ENCODE results near the gene TTC6. TPM values are rescaled to one million over a fixed set of nuclear protein-coding genes. Genes with fewer than 3 reads are reported as not detected.

The TTC6 gene
- 10 to 100 TPM; 88.2 to 89.8 TPM for total RNA-seq

GRCh38 chr14:37594971-37595808 lies at the start of gene TTC6, which contains the start of gene FOXA1:
Gene TTC6 (plus strand): TSS chr14:37595629. CDS start chr14:37622065, 26,436 bp downstream.
Gene FOXA1 (minus strand): TSS chr14:37595249. CDS start chr14:37594972, 277 bp downstream.
- intact Hi-C loops (cut with DNase I), result no loop called here
- peak within 1 kb of the TSS; percentile 96 for H3K27ac ChIP-seq
- H3K4me3 ChIP-seq, result peak within 1 kb of the TSS; percentile 59 to 63
- no peaks in the 10 kb centered on the region for H3K36me3 ChIP-seq
- no peaks in the 10 kb centered on the region for H3K4me1 ChIP-seq (replicated peaks)
- peak; percentile 85 for DNase-seq (ENCODE audit: low spot score)
- under 1% methylated on average over 67 of the region's 92 CpGs for WGBS
- peak; percentile 62 for TF ChIP-seq POLR2A (IDR thresholded peaks at IDR 0.05)
- TF ChIP-seq, protein P1, sequence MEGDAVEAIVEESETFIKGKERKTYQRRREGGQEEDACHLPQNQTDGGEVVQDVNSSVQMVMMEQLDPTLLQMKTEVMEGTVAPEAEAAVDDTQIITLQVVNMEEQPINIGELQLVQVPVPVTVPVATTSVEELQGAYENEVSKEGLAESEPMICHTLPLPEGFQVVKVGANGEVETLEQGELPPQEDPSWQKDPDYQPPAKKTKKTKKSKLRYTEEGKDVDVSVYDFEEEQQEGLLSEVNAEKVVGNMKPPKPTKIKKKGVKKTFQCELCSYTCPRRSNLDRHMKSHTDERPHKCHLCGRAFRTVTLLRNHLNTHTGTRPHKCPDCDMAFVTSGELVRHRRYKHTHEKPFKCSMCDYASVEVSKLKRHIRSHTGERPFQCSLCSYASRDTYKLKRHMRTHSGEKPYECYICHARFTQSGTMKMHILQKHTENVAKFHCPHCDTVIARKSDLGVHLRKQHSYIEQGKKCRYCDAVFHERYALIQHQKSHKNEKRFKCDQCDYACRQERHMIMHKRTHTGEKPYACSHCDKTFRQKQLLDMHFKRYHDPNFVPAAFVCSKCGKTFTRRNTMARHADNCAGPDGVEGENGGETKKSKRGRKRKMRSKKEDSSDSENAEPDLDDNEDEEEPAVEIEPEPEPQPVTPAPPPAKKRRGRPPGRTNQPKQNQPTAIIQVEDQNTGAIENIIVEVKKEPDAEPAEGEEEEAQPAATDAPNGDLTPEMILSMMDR (IDR thresholded peaks at IDR 0.05), result no peak
- no peak for TF ChIP-seq POLR2AphosphoS5 (IDR thresholded peaks at IDR 0.05)
- H3K27me3 ChIP-seq (replicated peaks; ENCODE audit: insufficient read depth), result no peaks in the 10 kb centered on the region
- H3K9me3 ChIP-seq, result no peaks in the 10 kb centered on the region

GRCh38 chr14:37546621-37547447 lies 48.6 kb upstream of the TTC6 start:
- H3K36me3 ChIP-seq, result no peaks in the 10 kb centered on the region
- TF ChIP-seq POLR2A (IDR thresholded peaks at IDR 0.05) (no peak), POLR2AphosphoS5 (IDR thresholded peaks at IDR 0.05) (peak; percentile 46)
- TF ChIP-seq, protein P1 (IDR thresholded peaks at IDR 0.05), result no peak
- peak; percentile 20 for DNase-seq (ENCODE audit: low spot score)
- no peak overlapping the region for H3K4me3 ChIP-seq
- H3K27ac ChIP-seq, result peak overlapping the region; percentile 29 to 55
- WGBS, result 32% methylated on average over 6 of the region's 6 CpGs
- H3K9me3 ChIP-seq, result no peaks in the 10 kb centered on the region
- intact Hi-C loops (cut with DNase I), result no loop called here
- H3K4me1 ChIP-seq (replicated peaks), result no peaks in the 10 kb centered on the region
- H3K27me3 ChIP-seq (replicated peaks; ENCODE audit: insufficient read depth), result no peaks in the 10 kb centered on the region

DNA sequence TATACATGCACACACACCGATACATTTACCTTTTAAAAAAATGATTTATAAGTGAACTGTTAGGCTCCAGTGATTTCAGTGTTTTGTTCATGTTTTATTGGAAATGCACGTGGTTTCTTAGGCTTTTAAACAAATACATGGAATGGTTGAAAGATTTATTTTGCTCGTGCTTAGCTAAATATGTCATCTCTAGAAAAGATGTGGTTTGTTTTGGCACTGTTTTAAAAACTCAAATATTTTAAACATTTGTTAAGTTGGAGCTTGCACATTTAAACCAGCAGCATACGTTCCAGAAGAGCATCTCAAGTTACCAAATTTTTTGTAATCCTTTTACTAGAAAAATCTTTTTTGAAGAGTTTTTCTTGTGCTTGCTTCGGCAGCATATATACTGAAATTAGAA lies 44.9 kb upstream of the TTC6 start:
- no peak overlapping the region for H3K27ac ChIP-seq
- no peaks in the 10 kb centered on the region for H3K4me1 ChIP-seq (replicated peaks)
- 16% methylated on average over 5 of the region's 5 CpGs for WGBS
- intact Hi-C loops (cut with DNase I), result no loop called here
- no peaks in the 10 kb centered on the region for H3K27me3 ChIP-seq (replicated peaks; ENCODE audit: insufficient read depth)
- no peak for DNase-seq (ENCODE audit: low spot score)
- TF ChIP-seq POLR2AphosphoS5 (IDR thresholded peaks at IDR 0.05) (peak; percentile 30), POLR2A (IDR thresholded peaks at IDR 0.05) (no peak)
- TF ChIP-seq, protein P1 (IDR thresholded peaks at IDR 0.05), result no peak
- H3K36me3 ChIP-seq, result no peaks in the 10 kb centered on the region
- H3K9me3 ChIP-seq, result no peaks in the 10 kb centered on the region
- no peak overlapping the region for H3K4me3 ChIP-seq

GRCh38 chr14:37551119-37551518 lies 44.3 kb upstream of the TTC6 start:
- Histone ChIP-seq H3K27me3 (replicated peaks; ENCODE audit: insufficient read depth) (no peaks in the 10 kb centered on the region), H3K4me3 (no peak overlapping the region), H3K4me1 (replicated peaks) (no peaks in the 10 kb centered on the region), H3K36me3 (no peaks in the 10 kb centered on the region), H3K27ac (no peak overlapping the region), H3K9me3 (no peaks in the 10 kb centered on the region)
- no peak for DNase-seq (ENCODE audit: low spot score)
- intact Hi-C loops (cut with DNase I), result no loop called here
- 43% methylated on average over 1 of the region's 1 CpG for WGBS
- TF ChIP-seq POLR2AphosphoS5 (IDR thresholded peaks at IDR 0.05), result no peak
- no peak for TF ChIP-seq POLR2A (IDR thresholded peaks at IDR 0.05)
- TF ChIP-seq, protein P1 (IDR thresholded peaks at IDR 0.05), result no peak
